Activated CD4-positive, CD25-positive, alpha-beta regulatory T cell treated with anti-CD3 and anti-CD28 coated beads, Interleukin-2, amount 50 U/mL, for 16 hours (primary cell): ENCODE results near the gene PARD3B.

Experiments used
- DNase-seq: peaks from one replicate; pipeline ENCODE4 v3.0.0-alpha.2; 2020; ENCODE audit warnings: low read depth, low spot score

Gene PARD3B

DNA sequence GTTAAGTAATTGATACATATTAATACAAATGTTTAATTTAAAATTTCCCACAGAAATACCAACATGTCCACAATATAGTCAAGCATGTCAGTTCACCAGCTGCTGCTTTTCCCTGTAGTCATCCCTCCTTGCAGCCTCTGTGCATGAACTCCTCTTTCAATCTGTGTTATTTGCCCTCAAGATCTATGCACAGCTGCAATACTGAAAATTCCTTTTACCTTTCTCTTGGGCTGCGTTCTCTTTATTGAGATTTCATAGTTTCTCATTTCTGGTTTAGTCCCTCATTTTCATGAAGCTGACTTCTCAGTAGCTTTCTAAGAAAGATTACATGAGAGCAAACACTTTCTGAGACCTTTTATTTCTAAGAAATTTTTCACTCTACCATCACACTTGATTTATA, 464.9 kb downstream of the PARD3B start:
- no peak for DNase-seq

DNA sequence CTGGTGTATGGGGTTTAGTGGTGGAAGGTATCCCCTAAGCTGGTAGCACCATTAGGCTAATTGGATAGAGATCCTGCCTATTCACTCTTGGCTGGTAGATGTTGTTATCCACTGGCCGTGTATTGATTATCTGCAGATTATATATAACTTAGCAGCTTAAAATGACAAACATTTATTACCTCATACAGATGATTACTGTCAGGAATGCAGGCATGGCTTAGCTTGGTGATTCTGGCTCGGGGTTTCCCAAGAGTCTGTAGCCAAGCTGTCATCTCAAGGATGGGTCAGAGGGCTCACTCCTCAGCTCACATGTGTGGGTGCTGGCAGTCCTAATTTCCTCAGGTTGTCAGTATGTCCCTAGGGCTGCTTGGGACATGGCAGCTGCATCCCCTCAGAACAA, 465.8 kb downstream of the PARD3B start:
- DNase-seq, result no peak

DNA sequence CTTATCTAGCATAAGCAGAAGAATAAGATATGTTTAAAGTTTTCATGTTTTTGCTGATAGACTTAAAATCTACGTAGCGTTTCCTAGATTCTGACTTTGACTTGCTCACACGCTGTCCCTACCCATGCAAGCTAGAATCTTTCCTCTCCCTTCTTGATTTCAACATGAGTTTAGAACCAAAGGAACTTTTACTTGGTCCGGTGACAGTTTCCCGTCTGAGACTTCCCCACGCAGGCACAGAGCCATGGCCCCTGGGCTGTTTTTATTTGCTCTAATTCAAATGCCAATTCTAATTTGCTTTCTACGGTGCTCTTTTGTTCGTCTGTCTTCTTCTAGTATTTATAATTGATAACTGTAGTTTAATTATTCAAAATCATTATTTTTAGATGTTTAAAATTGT, 467.7 kb downstream of the PARD3B start:
- DNase-seq, result no peak

DNA sequence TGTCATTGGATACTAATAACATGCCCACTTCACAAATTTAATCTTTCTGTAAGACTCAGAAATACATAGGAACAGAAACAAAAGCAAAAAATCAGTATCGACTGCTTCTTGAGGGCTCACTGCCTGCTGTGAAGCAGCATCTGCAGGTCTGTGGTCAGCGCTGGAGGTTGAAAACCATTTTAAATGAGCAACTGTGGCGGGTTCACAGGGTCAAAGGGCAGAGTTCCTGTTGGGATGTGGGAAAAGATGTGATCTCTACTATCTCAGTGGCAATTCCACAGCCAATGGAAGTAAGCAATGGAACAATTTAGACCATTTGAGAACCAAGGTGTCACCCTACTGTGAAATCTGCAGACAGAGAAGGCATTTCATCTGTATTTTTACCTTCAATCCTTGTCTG, 468.3 kb downstream of the PARD3B start:
- DNase-seq, result no peak

DNA sequence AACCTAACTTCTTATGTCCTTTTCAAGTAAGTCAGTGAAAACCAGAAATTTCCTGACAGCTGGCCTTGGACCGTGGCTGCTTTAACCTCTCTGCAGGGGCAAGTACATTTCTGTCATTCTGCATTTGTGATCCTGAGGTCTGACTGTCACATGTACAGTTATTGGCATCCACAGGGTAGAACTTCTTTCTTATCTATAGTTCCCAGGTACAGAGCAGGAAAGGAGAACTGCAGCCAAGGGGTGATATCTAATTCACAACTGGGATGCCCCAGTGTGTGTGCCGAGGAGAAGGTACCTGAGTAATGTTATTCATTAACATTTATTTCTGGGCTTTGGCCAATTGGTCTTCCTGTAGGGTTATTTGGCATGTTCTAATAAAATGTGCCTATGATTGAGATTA, 468.9 kb downstream of the PARD3B start:
- DNase-seq, result no peak

DNA sequence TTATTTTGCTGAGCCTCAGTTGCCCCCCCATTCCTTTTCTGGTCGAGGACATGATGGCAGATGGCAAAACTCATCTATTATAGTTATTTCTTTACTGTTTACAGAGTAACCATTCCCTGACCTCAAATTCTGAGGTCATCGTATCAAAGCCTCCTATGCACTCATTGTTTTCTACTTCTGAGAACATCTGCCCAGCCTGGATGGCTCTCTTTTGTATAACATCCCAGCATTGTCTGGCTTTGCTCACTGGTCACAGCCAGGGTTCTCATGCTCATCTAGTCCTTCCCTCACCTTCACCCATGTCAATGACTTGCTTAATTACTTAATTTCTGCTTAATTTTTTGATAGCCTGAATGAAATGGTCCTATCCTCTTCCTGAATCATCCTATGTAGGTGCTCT, 472.1 kb downstream of the PARD3B start:
- no peak for DNase-seq

DNA sequence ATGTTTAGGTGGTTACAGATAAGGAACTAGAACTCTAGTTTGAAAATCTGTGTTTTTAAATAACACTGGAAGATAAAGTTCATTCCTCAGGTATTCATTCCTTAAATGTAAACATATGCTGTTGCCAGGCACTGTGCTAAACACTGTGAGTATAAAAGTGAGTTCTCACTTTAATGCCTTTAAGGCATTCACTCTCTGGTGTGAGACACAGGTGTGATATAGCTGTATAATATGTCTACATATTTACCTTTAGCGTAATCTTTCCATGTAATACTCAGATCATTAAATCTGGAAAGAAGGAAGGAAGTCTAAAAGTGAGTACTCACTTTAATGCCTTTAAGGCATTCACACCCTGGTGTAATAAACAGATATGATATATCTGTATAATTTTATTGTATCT, 472.6 kb downstream of the PARD3B start:
- DNase-seq, result no peak

DNA sequence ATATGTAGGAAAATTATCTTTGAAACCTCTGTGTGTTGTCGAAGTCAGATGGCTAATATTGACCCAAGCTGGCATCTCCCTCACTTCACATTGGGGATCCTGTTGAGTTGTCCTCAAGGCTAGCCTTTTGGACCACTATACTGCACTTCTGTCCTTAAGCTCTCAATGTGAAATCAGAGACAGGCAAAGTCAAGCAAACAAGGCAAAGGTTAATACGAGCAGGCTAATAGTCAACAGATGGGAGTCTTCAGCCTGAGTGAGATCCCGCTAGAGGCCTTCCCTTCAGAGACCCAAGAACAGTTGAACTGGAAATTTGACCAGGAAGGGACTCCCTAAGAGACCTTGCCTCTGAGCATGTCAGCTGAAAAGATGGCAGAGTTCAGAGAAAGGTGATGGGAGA, 475.4 kb downstream of the PARD3B start:
- no peak for DNase-seq

DNA sequence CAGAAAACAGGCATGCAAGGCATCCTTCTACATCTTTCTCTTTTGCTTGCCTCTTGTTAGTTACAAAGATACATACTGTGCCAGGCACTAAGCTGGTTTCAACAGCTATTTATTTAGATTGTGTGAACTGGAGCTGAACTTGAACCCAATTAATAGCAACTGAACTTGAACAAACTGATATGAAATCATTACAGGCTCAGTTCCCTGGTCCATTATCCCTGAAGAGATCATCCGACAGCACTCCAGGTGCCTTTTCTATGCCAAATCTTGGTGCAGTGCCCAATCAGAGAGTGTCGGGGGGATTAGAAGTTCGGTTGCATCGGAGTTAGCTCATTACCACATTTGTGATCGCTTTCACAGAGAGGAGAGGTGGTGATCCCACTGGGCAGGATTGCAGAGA, 477.6 kb downstream of the PARD3B start:
- no peak for DNase-seq

DNA sequence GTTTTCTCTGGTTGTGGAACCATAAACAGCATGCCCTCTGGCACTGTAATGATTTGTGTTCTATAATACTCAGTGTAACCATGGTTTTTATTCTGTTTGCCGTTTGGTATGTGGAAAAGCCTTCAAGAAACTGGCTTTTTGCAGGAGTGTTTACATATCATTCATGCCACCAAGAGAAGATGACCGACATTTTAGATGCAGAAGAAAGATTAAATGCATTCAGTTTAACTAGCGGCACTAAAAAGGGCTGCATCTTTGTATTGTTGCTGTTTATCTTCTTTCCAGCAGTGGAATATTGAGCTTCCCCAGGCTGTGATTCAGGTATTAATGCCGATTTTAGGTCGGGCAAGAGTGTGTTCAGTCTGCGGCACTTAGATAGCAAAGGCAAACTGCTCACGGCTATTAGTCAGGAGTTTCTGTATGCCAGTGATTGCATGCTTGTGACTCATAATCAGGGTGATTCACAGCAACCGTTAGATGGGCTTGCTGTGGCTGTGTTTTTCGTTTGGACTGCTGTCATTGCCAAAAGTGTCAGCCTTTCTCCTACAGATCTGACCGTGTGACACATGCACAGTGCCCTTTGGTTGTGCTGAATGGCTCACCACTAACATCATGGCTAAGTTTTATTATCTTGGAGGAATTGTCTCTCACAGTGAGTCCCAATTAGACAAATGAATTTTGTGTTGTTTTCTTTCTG, 479.7 kb downstream of the PARD3B start:
- DNase-seq, result no peak

DNA sequence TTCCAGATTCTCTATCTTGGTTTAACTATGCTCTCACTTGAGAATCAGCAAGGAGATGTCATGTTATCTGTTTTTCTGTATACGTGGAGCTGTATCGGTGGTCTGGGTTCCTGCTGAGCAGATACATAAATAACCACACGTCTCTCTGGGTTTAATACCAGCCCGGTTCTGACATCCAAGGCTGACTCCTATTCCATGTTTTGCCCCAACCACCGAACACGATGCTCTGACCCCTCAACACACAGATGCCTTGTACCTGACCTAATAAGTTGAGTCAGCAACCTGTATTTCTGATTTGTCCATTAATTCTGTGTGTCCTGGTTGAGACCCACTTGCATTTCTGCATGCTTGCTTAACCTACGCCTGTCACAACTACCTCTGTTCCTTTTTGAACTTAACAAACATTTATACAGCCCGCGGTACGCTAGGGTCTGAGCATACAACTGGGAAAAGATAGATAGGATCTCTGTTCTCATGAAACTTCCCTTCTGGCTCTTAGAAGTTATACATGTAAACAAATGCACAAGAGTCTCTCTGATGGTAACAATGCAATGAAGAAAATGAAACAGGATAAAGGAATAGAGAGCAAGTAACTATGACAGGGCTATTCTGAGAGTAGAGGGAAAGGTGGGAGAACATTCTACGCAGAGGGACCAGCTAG, 480.4 kb downstream of the PARD3B start:
- DNase-seq, result no peak

DNA sequence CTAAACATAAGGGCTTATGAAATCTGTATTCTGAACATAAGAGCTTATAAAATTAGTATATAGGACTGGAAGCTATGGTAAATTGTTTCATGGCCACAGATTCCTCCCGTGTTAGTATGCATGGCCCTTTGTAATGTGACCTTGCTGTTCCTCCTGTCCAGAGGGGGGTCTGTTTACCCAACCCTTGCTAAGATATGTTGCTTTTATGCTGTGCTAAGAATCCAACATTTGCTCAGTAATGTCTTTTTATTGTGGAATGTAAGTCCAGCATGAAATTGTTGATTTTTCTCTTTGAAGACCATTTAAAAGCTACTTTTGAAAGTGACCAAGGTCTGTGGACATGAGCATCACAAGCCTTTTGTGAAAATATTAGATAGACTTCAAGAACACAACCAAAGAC, 485.4 kb downstream of the PARD3B start:
- DNase-seq, result no peak

DNA sequence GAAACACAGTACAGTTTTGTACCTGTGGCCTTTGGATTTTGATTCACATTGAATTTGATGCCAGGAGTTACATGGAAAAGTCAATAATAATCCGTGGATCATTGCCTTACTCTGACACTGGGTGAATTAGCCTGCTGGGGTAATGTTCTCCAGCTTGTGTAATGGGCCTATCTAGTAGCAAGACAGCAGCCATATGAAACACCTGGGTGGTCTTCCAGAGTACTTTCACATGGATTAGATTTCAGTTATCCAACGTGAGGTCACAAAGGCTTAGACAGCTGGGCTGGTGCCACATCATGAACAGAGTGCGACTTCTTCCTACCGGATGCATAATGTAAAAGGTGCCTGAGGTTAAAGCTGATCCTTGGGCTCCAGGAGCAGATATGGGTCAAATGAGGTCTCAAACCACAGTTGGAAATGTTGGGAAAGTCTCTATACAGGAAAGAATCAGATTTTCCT, 486.8 kb downstream of the PARD3B start:
- DNase-seq, result no peak

DNA sequence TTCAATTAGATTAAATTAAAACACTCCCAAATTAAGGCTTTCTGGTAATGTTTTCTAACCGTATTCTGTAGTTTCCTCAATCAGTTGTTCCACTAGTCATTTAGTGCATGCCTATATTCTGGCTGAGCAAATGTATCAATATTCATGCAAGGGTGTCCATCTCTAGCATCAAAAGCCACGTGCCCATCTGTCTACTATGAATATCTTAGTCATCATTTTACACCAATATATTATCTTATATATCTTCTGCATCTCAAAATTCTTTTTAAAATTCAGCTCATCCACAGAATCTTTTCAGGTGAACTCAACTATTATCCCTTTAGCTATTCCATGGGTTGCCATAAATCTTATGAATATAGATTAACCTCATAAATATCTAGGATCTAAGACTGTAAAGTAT, 488.2 kb downstream of the PARD3B start:
- no peak for DNase-seq

DNA sequence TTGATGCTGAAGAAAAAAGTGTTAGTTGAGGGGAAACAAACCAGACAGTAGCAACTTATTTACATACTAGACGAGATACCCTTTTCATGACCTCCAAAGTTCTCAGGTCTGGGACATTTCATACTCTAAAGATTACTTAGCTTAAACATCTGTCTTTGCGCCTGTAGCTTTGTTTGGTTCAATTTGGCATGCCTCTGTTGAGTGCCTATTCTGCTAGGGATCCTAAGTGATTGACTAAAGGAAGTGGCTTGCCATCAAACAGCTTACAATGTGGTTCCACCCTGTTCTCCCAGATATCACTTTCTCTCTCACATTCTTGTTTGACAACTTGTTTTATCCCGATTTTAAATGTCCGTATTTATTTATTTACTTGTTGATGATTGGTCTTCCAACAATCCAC, 488.8 kb downstream of the PARD3B start:
- no peak for DNase-seq

DNA sequence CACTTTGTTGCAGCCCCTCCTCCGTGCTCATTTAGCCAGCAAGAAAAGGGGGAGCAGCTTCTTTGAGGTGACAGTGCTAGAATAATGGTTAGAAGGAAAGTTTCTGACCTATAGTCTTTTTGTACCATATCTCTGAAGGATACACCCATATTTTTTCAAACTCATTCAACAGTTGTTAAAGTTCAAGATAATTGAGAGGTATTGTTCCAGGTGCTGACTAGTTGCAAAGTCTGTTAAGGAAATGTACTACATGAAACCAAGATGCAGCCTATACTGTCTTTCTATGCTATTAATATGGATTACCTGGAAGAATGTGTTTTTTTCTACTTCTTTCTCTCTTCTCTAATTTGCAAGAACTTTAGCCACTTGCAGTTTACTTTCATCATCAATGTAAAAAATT, 495.0 kb downstream of the PARD3B start:
- no peak for DNase-seq

DNA sequence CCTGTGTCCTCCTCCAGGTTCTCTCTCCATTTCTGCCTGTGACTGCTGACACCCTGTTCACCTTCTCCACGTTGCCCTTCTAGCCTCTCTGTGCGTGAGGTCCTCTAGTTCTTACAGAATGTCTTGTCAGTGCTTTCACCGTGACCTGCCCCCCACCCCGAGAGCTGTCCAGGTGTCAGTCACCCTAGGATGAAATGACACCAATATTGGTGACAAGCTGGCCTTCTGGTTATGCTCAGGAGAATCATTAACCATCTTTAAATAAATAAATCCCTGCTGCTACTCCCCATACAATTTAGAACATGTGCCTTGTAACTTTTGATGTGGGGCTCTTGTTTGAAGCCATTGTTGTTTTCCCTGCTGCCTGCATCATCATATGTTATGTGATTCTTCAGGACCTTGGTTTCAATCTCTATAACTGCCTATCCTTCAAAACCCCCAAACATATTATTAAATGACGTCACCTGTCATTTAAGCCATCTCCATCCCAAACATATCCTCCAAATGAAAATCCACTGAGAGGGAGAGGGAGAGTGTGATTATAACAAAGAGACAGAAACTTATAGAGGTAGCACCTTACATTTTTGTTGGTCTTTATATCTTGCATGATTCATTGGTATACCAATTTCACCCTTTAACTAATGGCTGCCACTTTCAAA, 496.3 kb downstream of the PARD3B start:
- no peak for DNase-seq

DNA sequence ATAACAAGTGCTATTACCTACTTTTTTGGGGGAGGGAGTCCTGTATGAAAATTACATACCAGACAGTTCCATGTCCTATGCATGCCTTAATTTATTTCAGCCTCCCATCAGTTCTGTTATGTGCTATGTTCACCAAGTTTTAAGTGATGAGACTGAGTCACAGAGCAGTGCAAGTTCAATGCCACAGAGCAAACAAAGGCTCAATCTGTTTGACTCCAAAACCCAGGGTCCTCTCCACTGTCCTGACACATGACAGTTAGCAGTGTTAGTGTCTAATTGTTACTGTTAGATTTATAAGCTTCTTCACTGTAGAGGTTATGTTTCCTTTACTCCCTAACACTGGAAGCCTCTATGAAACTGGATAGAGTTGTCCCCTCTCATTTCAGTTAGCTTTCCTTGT, 498.0 kb downstream of the PARD3B start:
- no peak for DNase-seq

DNA sequence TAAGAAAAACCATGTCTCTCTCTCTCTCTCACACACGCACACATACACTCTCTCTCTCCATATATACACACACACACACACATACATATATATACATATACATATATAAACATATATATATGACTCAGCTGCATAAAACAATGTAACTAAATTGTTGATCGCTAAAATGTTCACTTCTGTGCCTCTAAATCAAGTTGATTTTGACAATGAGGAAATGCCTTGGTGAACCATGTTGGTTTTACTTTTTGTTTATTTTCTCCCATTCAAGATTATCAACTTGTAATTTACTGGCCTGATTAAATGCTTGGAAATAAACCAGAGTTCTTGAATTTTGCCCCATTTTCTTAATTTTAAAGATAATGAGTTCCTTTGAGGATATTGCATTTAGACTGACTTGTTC, 500.4 kb downstream of the PARD3B start:
- no peak for DNase-seq

DNA sequence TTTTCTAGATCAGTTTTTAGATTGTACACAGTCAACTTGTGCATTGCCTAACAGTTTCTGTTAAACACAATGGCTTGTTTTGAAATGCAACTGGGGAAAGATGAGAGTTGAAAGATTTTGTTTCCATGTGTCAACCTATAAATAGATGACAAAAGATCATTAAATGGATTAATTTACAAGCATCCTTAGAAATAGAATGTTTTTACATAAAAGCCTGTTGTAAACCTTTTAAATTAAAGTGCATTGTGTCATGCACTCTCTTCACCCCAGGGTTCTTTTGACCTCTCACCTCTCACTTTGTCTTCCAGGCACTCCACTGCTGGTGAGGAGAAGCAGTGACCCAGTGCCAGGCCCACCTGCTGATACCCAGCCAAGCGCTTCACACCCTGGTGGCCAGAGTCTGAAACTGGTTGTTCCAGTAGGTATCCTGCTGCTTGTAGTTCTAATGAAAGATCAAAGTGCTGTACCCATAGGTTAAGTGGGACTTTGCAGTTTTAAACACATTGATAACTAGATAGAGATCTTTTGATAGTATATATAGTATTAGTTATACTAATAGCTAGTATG, 502.1 kb downstream of the PARD3B start:
- no peak for DNase-seq

DNA sequence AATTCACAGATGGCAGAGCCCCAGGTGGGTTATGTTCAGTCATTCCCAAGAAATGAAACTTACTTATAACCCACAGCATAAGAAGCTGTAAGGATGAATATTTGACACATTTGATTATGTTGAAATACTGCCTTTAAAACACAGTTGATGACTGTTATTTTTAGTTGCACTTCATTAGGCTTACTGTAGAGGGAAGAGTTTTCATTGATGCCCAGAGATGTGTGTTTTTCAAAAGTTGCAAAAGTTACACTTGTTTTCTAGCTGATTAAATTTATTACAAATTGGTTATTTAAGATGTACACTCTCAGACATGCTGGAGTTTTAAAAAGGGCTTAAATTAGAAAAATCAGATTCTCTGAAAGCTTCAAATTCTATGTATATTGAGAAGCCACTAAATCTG, 506.1 kb downstream of the PARD3B start:
- no peak for DNase-seq

DNA sequence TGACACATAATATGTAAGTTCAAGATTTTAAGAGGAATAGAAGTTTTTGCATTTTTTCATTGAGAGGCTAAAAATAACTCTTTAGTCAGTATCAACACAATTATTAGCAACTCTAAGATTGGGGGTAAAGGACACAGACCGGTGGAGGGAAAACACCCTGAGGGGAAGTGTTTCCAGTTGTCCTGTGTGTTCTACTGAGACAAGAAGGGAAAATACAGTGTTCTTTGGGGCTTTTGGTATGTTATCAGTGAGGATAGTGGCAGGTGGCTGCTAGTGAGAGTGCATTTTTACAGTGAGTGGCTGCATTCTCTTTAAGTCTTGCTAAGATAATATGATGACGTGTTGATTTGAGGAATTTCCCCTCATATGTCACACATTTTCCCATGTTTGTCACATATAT, 507.5 kb downstream of the PARD3B start:
- no peak for DNase-seq
